H9 (cell line): ENCODE data around the gene MERTK. TPM values are rescaled to one million over a fixed set of nuclear protein-coding genes. Genes with fewer than 3 reads are reported as not detected.

ENCODE experiments used
- DNase-seq: peaks from one replicate; pipeline ENCODE4 v3.0.0-alpha.2; 2017
- H2AFZ ChIP-seq: one replicate; pipeline ENCODE4 v1.6.1; 2013; ENCODE audit warnings: mild to moderate bottlenecking, low read length, control low read depth, moderate library complexity
- H2AK5ac ChIP-seq: 2 replicates; pipeline ENCODE4 v1.6.1; 2013; ENCODE audit warnings: low read length, control low read depth, mixed read lengths; ENCODE audit not compliant: insufficient read length
- H2BK120ac ChIP-seq: one replicate; pipeline ENCODE4 v1.6.1; 2013; ENCODE audit warnings: low read depth, mild to moderate bottlenecking, low read length, control low read depth, inconsistent platforms; ENCODE audit not compliant: poor library complexity, severe bottlenecking
- H2BK12ac ChIP-seq: 2 replicates; pipeline ENCODE4 v1.6.1; 2013; ENCODE audit warnings: low read length, control low read depth, mixed read lengths, low read depth; ENCODE audit not compliant: insufficient read length
- H2BK15ac ChIP-seq: 2 replicates; pipeline ENCODE4 v1.6.1; 2013; ENCODE audit warnings: low read depth, low read length, control low read depth
- H2BK20ac ChIP-seq: one replicate; pipeline ENCODE4 v1.6.1; 2013; ENCODE audit warnings: low read depth, mild to moderate bottlenecking, low read length, control low read depth, inconsistent platforms; ENCODE audit not compliant: poor library complexity, severe bottlenecking
- H2BK5ac ChIP-seq: 2 replicates; pipeline ENCODE4 v1.6.1; 2013; ENCODE audit warnings: low read length, control low read depth, mixed read lengths; ENCODE audit not compliant: insufficient read length
- H3K14ac ChIP-seq: 2 replicates; pipeline ENCODE4 v1.6.1; 2013; ENCODE audit warnings: low read length, control low read depth; ENCODE audit not compliant: insufficient read depth
- H3K18ac ChIP-seq: 2 replicates; pipeline ENCODE4 v1.6.1; 2013; ENCODE audit warnings: low read depth, mild to moderate bottlenecking, mixed read lengths, low read length, control low read depth; ENCODE audit not compliant: insufficient read length
- H3K23ac ChIP-seq: 2 replicates; pipeline ENCODE4 v1.6.1; 2013; ENCODE audit warnings: low read length, control low read depth, mixed read lengths, low read depth; ENCODE audit not compliant: insufficient read length
- H3K23me2 ChIP-seq: 2 replicates; pipeline ENCODE4 v1.6.1; 2013; ENCODE audit warnings: low read depth, mild to moderate bottlenecking, mixed read lengths, low read length, control low read depth; ENCODE audit not compliant: insufficient read length, poor library complexity, severe bottlenecking
- H3K27ac ChIP-seq: 2 replicates; pipeline ENCODE4 v1.5.1; 2013; ENCODE audit warnings: low read length, control low read depth, mixed read lengths, low read depth; ENCODE audit not compliant: insufficient read length
- H3K27me3 ChIP-seq: 2 replicates; pipeline ENCODE4 v1.6.1; 2013; ENCODE audit warnings: low read length, control low read depth, inconsistent platforms; ENCODE audit not compliant: insufficient read depth
- H3K4ac ChIP-seq: 2 replicates; pipeline ENCODE4 v1.6.1; 2013; ENCODE audit warnings: low read depth, mild to moderate bottlenecking, control low read depth, inconsistent platforms, low read length, moderate library complexity
- H3K4me1 ChIP-seq: 2 replicates; pipeline ENCODE4 v1.6.1; 2013; ENCODE audit warnings: low read length, control low read depth, inconsistent platforms; ENCODE audit not compliant: insufficient read depth
- H3K4me2 ChIP-seq: 2 replicates; pipeline ENCODE4 v1.6.1; 2013; ENCODE audit warnings: low read length, control low read depth, mixed read lengths; ENCODE audit not compliant: insufficient read length, insufficient read depth
- H3K56ac ChIP-seq: 2 replicates; pipeline ENCODE4 v1.6.1; 2013; ENCODE audit warnings: low read depth, mild to moderate bottlenecking, mixed read lengths, low read length, control low read depth; ENCODE audit not compliant: insufficient read length
- H3K79me1 ChIP-seq: 2 replicates; pipeline ENCODE4 v1.6.1; 2013; ENCODE audit warnings: low read depth, mild to moderate bottlenecking, moderate library complexity, low read length, control low read depth, inconsistent platforms; ENCODE audit not compliant: insufficient read depth, poor library complexity, severe bottlenecking
- H3K79me2 ChIP-seq: 2 replicates; pipeline ENCODE4 v1.6.1; 2013; ENCODE audit warnings: low read length, control low read depth, inconsistent platforms; ENCODE audit not compliant: insufficient read depth
- H3K9ac ChIP-seq: 2 replicates; pipeline ENCODE4 v1.6.1; 2013; ENCODE audit warnings: low read length, control low read depth, mixed read lengths; ENCODE audit not compliant: insufficient read length; ENCODE audit errors: extremely low read depth
- H3K9me3 ChIP-seq: one replicate; pipeline ENCODE4 v1.6.1; 2013; ENCODE audit warnings: low read depth, low read length, inconsistent platforms; ENCODE audit not compliant: control insufficient read depth
- H3T11ph ChIP-seq: one replicate; pipeline ENCODE4 v1.6.1; 2013; ENCODE audit warnings: mild to moderate bottlenecking, low read length, control low read depth, inconsistent platforms
- H4K20me1 ChIP-seq: one replicate; pipeline ENCODE4 v1.6.1; 2013; ENCODE audit not compliant: control insufficient read depth, insufficient read length, insufficient read depth
- H4K5ac ChIP-seq: 2 replicates; pipeline ENCODE4 v1.6.1; 2013; ENCODE audit warnings: low read depth, mild to moderate bottlenecking, mixed read lengths, low read length, control low read depth; ENCODE audit not compliant: insufficient read length
- H4K8ac ChIP-seq: replicated peaks from 2 replicates; pipeline ENCODE4 v1.6.1; 2013; ENCODE audit warnings: low read length, control low read depth, mixed read lengths, low read depth; ENCODE audit not compliant: insufficient read length
- H4K91ac ChIP-seq: 2 replicates; pipeline ENCODE4 v1.6.1; 2013; ENCODE audit warnings: low read depth, mild to moderate bottlenecking, moderate library complexity, mixed read lengths, low read length, control low read depth; ENCODE audit not compliant: insufficient read length
- H3K27ac Mint-ChIP-seq, 3 experiments: 2 replicates in 2 of 3; 3 replicates in 1 of 3; pipeline ENCODE4 v1.8.0; 2020 to 2021; ENCODE audit warnings: mixed read lengths in 3 of 3, mild to moderate bottlenecking in 1 of 3, moderate library complexity in 1 of 3
- H3K27me3 Mint-ChIP-seq: 2 replicates; pipeline ENCODE4 v1.8.0; 2021; ENCODE audit warnings: low read depth, mild to moderate bottlenecking, moderate library complexity, mixed read lengths
- H3K36me3 Mint-ChIP-seq, 3 experiments: 2 replicates in 2 of 3; 3 replicates in 1 of 3; pipeline ENCODE4 v1.8.0; 2020 to 2021; ENCODE audit warnings: low read depth in 3 of 3, mixed read lengths in 3 of 3; ENCODE audit not compliant: insufficient read depth in 1 of 3
- H3K4me1 Mint-ChIP-seq, 2 experiments: 2 replicates each; pipeline ENCODE4 v1.8.0; 2020; ENCODE audit warnings: mixed read lengths in 2 of 2
- H3K4me3 Mint-ChIP-seq, 2 experiments: 2 replicates in 1 of 2; 3 replicates in 1 of 2; pipeline ENCODE4 v1.8.0; 2020 to 2021; ENCODE audit warnings: mild to moderate bottlenecking in 2 of 2, mixed read lengths in 2 of 2, moderate library complexity in 1 of 2
- H3K9me3 Mint-ChIP-seq, 2 experiments: 2 replicates in 1 of 2; 3 replicates in 1 of 2; pipeline ENCODE4 v1.8.0; 2020; ENCODE audit warnings: mild to moderate bottlenecking in 2 of 2, mixed read lengths in 2 of 2, moderate library complexity in 1 of 2
- CTCF ChIP-seq: fragments of 200-600 bp; sonication (generic); conservative IDR thresholded peaks from 3 replicates; pipeline ENCODE4 v1.8.0; 2021; ENCODE audit warnings: antibody characterized with exemption, mild to moderate bottlenecking
- WGBS: extraction: QIAGEN DNeasy Blood & Tissue Kit; methylation state at CpG from one replicate; pipeline ENCODE4 v1.1.7; 2013; ENCODE audit warnings: missing lambda C conversion rate, low lambda C conversion rate, mixed read lengths; ENCODE audit not compliant: insufficient read length; ENCODE audit errors: extremely low coverage; 5-methylcytosine and 5-hydroxymethylcytosine counted together
- total RNA-seq: library from RNA; stranded (reverse); gene quantifications from 2 replicates; pipeline ENCODE4 v1.2.1, GENCODE V29; 2021

The MERTK gene
- total RNA-seq, 1 experiment from 2014 or later: 4.8 TPM

GRCh38 chr2:111958901-111959300, 60.5 kb downstream of the MERTK start:
- Histone ChIP-seq H3K14ac (no peak overlapping the region), H4K20me1 (no peaks in the 10 kb centered on the region), H4K5ac (no peak overlapping the region), H2BK120ac (no peak overlapping the region), H2AFZ (no peak overlapping the region), H3T11ph (no peak overlapping the region), H3K4me1 (no peaks in the 10 kb centered on the region; the same call in 1 of the 2 replicates), H3K9ac (no peak overlapping the region), H3K56ac (no peak overlapping the region), H2AK5ac (no peak overlapping the region), H2BK15ac (no peak overlapping the region), H4K91ac (no peak overlapping the region), H3K79me1 (no peaks in the 10 kb centered on the region), H3K4ac (no peak overlapping the region), H2BK5ac (no peak overlapping the region), H3K23me2 (no peaks in the 10 kb centered on the region), H2BK12ac (no peak overlapping the region), H2BK20ac (no peak overlapping the region), H3K4me2 (no peak overlapping the region), H3K79me2 (no peaks in the 10 kb centered on the region), H3K23ac (no peak overlapping the region), H3K27ac (no peak overlapping the region), H3K27me3 (no peaks in the 10 kb centered on the region), H4K8ac (no peak overlapping the region), H3K18ac (no peak overlapping the region), H3K9me3 (no peaks in the 10 kb centered on the region)
- H3K27ac Mint-ChIP-seq: no peak overlapping the region
- TF ChIP-seq CTCF: peak; percentile 54
- peaks cover 12 to 14% of the 10 kb centered on the region in 2 experiments for H3K4me1 Mint-ChIP-seq
- no peaks in the 10 kb centered on the region for H3K36me3 Mint-ChIP-seq
- DNase-seq: no peak
- no peaks in the 10 kb centered on the region for H3K27me3 Mint-ChIP-seq
- no peak overlapping the region for H3K4me3 Mint-ChIP-seq
- WGBS: no CpG with 5 or more reads among the region's 1 CpG
- H3K9me3 Mint-ChIP-seq: no peaks in the 10 kb centered on the region
